Trophoblast cell (in vitro differentiated cells and primary cell): Measurements from ENCODE around the gene PLEKHJ1.
A peak's percentile ranks its signal among the peaks of the same experiment; 100 is the strongest.

Experiments used
- DNase-seq, 2 donors: peaks; one replicate each; pipeline ENCODE4 v3.0.0-alpha.2; 2016
- H2AFZ ChIP-seq: 2 replicates; pipeline ENCODE4 v1.6.1; 2013; ENCODE audit warnings: low read length, moderate library complexity, mild to moderate bottlenecking; ENCODE audit not compliant: insufficient read depth, poor library complexity
- H2AK5ac ChIP-seq: 2 replicates; pipeline ENCODE4 v1.6.1; 2013; ENCODE audit warnings: mild to moderate bottlenecking, low read length
- H2BK120ac ChIP-seq: 2 replicates; pipeline ENCODE4 v1.6.1; 2013; ENCODE audit warnings: low read length, mild to moderate bottlenecking, moderate library complexity; ENCODE audit not compliant: insufficient read depth, poor library complexity
- H2BK12ac ChIP-seq: 2 replicates; pipeline ENCODE4 v1.6.1; 2013; ENCODE audit warnings: mild to moderate bottlenecking, low read length, moderate library complexity
- H2BK5ac ChIP-seq: 2 replicates; pipeline ENCODE4 v1.6.1; 2013; ENCODE audit warnings: low read length, low read depth, moderate library complexity, mild to moderate bottlenecking; ENCODE audit not compliant: poor library complexity
- H3K14ac ChIP-seq: 2 replicates; pipeline ENCODE4 v1.6.1; 2013; ENCODE audit warnings: mild to moderate bottlenecking, low read length
- H3K18ac ChIP-seq: 2 replicates; pipeline ENCODE4 v1.6.1; 2013; ENCODE audit warnings: mild to moderate bottlenecking, low read length
- H3K23ac ChIP-seq: 2 replicates; pipeline ENCODE4 v1.6.1; 2013; ENCODE audit warnings: low read length
- H3K27ac ChIP-seq: 2 replicates; pipeline ENCODE4 v1.5.1; 2013; ENCODE audit warnings: low read depth, mild to moderate bottlenecking, inconsistent platforms, low read length, moderate library complexity
- H3K27me3 ChIP-seq: 2 replicates; pipeline ENCODE4 v1.6.1; 2013; ENCODE audit warnings: inconsistent platforms, mild to moderate bottlenecking, low read length, moderate library complexity; ENCODE audit not compliant: insufficient read depth
- H3K36me3 ChIP-seq, 2 experiments: 1 replicate in 1 of 2; 2 replicates in 1 of 2; pipeline ENCODE4 v1.6.1; 2013; ENCODE audit warnings: low read length in 2 of 2, mild to moderate bottlenecking in 2 of 2, moderate library complexity in 1 of 2; ENCODE audit not compliant: insufficient read depth in 2 of 2, control insufficient read depth in 1 of 2
- H3K4ac ChIP-seq: 2 replicates; pipeline ENCODE4 v1.6.1; 2013; ENCODE audit warnings: low read depth, mild to moderate bottlenecking, low read length, moderate library complexity
- H3K4me1 ChIP-seq, 2 experiments: 1 replicate in 1 of 2; 2 replicates in 1 of 2; pipeline ENCODE4 v1.6.1; 2013; ENCODE audit warnings: low read length in 2 of 2, mild to moderate bottlenecking in 2 of 2, moderate library complexity in 1 of 2; ENCODE audit not compliant: insufficient read depth in 2 of 2, control insufficient read depth in 1 of 2
- H3K4me2 ChIP-seq: 2 replicates; pipeline ENCODE4 v1.6.1; 2013; ENCODE audit warnings: inconsistent platforms, mild to moderate bottlenecking, low read length, moderate library complexity
- H3K4me3 ChIP-seq: 2 replicates; pipeline ENCODE4 v1.5.1; 2013; ENCODE audit warnings: mild to moderate bottlenecking, low read depth, low read length, inconsistent platforms
- H3K79me1 ChIP-seq: one replicate; pipeline ENCODE4 v1.6.1; 2013; ENCODE audit warnings: low read length
- H3K79me2 ChIP-seq: 2 replicates; pipeline ENCODE4 v1.6.1; 2013; ENCODE audit warnings: low read length, mild to moderate bottlenecking; ENCODE audit not compliant: control insufficient read depth, insufficient read depth, poor library complexity
- H3K9ac ChIP-seq: 2 replicates; pipeline ENCODE4 v1.6.1; 2013; ENCODE audit warnings: mild to moderate bottlenecking, low read length
- H3K9me3 ChIP-seq: 2 replicates; pipeline ENCODE4 v1.6.1; 2013; ENCODE audit warnings: low read depth, mild to moderate bottlenecking, control low read depth, inconsistent platforms, low read length; ENCODE audit not compliant: insufficient read depth
- H4K12ac ChIP-seq: 2 replicates; pipeline ENCODE4 v1.6.1; 2013; ENCODE audit warnings: low read depth, mild to moderate bottlenecking, low read length, moderate library complexity
- H4K8ac ChIP-seq: 2 replicates; pipeline ENCODE4 v1.6.1; 2013; ENCODE audit warnings: low read depth, mild to moderate bottlenecking, low read length, moderate library complexity
- H4K91ac ChIP-seq: one replicate; pipeline ENCODE4 v1.6.1; 2013; ENCODE audit warnings: low read depth, mild to moderate bottlenecking, low read length, moderate library complexity
- WGBS: extraction: QIAGEN DNeasy Blood & Tissue Kit; methylation state at CpG from one replicate; pipeline ENCODE4 v1.1.7; 2013; ENCODE audit warnings: missing lambda C conversion rate; ENCODE audit not compliant: insufficient read length, insufficient coverage; ENCODE audit errors: extremely low coverage; 5-methylcytosine and 5-hydroxymethylcytosine counted together

PLEKHJ1 gene

DNA sequence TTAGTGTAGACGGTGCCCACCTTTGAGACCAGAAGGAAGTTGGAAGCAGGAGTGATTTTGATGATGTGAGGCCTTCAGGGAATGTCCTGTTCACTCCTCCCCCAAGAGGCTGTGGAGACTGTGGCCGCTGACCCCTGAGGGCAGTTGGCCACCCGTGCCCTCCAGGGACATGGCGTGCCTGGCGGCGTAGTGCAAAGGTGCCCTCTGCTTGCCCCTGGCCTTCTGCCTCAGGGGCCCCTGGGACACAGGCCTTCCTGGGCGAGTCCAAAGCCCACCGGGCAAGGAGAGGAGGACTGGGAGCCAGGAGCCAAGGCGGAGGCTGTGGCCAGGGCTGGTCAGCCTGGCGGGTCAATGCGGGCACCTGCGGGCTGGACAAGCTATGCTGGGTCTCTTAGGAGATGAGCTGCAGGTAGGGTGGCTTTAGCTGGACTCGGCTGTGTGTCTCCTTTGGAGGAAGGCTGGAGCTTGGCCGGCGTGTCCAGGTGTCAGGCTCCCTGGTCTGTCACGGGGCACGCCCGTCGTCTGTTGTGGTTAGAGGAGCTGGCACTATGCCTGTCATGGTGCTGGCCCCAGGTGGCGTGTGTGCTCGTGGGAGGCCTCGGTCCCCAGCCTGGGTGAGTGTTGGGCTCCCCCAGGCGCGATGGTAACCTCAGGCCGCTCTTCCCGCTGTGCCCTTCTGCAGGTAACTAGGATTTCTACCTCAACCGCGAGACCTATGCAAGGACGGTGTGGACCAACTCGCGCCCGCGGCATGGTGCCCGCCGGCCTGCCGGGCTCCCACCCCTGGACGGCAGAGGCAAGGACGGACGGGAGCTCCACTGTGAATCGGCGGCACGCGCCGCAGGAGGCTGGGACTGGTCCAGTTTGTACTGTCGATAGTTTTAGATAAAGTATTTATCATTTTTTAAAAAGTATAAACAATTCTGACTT is 6.8 kb downstream of the PLEKHJ1 start:
- no peak overlapping the region for H2BK120ac ChIP-seq
- H2AFZ ChIP-seq = no peak overlapping the region
- peaks cover 3% of the 10 kb centered on the region for H3K9me3 ChIP-seq
- H3K14ac ChIP-seq = no peak overlapping the region
- no CpG with 5 or more reads among the region's 45 CpGs for WGBS
- H4K91ac ChIP-seq = no peak overlapping the region
- no peak overlapping the region for H3K4ac ChIP-seq
- H2AK5ac ChIP-seq = no peak overlapping the region
- no peak overlapping the region for H3K23ac ChIP-seq
- DNase-seq = peak in 1 of 2 donors; percentile 42
- no peaks in the 10 kb centered on the region for H3K79me1 ChIP-seq
- no peak overlapping the region for H3K4me3 ChIP-seq
- H3K27me3 ChIP-seq = no peaks in the 10 kb centered on the region
- H3K27ac ChIP-seq = no peak overlapping the region
- no peak overlapping the region for H4K12ac ChIP-seq
- no peak overlapping the region for H3K18ac ChIP-seq
- H3K79me2 ChIP-seq = peaks cover 3% of the 10 kb centered on the region
- no peak overlapping the region for H3K9ac ChIP-seq
- no peak overlapping the region for H3K4me2 ChIP-seq
- H2BK5ac ChIP-seq = no peak overlapping the region
- H3K4me1 ChIP-seq = no peaks in the 10 kb centered on the region
- no peak overlapping the region for H4K8ac ChIP-seq
- H2BK12ac ChIP-seq = no peak overlapping the region
- H3K36me3 ChIP-seq = peaks cover 82 to 88% of the 10 kb centered on the region in 2 experiments

- no peak overlapping the region for H2BK120ac ChIP-seq
- no peak overlapping the region for H3K4me3 ChIP-seq
- no peak overlapping the region for H3K9ac ChIP-seq
- no peak overlapping the region for H4K8ac ChIP-seq
- H2BK5ac ChIP-seq = no peak overlapping the region
- H3K27me3 ChIP-seq = no peaks in the 10 kb centered on the region
- no peak overlapping the region for H3K14ac ChIP-seq
- no CpG with 5 or more reads among the region's 48 CpGs for whole genome bisulfite sequencing
- H3K79me1 ChIP-seq = no peaks in the 10 kb centered on the region
- H4K12ac ChIP-seq = no peak overlapping the region
- H2BK12ac ChIP-seq = no peak overlapping the region
- no peak for DNase-seq
- no peak overlapping the region for H3K4me2 ChIP-seq
- no peak overlapping the region for H2AK5ac ChIP-seq
- H3K9me3 ChIP-seq = peaks cover 5% of the 10 kb centered on the region
- no peak overlapping the region for H3K27ac ChIP-seq
- H4K91ac ChIP-seq = no peak overlapping the region
- no peaks in the 10 kb centered on the region for H3K4me1 ChIP-seq
- no peak overlapping the region for H3K18ac ChIP-seq
- H3K4ac ChIP-seq = no peak overlapping the region
- H2AFZ ChIP-seq = no peak overlapping the region
- peaks cover 82 to 84% of the 10 kb centered on the region in 2 experiments for H3K36me3 ChIP-seq
- H3K79me2 ChIP-seq = no peaks in the 10 kb centered on the region
- no peak overlapping the region for H3K23ac ChIP-seq
These were observed 7.7 kb downstream of the PLEKHJ1 start for GRCh38 chr19:2228157-2229030.

DNA sequence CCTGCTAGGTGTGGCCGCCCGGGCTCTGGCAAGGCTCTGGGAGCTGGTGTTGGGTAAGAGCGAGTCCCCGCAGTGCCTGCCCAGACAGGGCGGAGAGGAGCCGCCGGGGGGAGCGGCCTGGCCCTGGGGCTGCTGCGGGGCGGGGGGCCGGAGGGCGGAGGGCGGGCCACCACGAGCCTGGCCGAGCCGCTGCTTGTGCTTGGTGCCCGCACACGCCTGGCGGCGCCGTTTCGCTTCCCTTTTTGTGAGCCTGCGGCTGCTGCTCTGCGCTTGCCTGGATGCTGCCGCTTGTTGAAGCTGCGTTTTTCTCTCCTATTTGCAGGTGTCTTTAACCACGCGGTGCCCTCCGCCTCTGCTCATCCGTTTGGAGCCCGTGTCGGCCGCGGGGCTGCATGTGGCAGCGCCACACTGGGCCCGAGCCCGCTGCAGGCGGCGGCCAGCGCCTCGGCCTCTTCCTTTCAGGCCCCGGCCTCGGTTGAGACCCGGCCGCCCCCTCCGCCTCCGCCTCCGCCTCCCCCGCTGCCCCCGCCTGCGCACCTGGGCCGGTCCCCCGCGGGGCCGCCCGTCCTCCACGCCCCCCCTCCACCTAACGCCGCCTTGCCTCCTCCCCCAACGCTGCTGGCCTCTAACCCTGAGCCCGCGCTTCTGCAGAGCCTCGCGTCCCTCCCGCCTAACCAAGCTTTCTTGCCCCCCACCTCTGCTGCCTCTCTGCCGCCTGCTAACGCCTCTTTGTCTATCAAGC is 8.5 kb downstream of the PLEKHJ1 start:
- no CpG with 5 or more reads among the region's 67 CpGs for WGBS
- no peak overlapping the region for H3K9ac ChIP-seq

DNA sequence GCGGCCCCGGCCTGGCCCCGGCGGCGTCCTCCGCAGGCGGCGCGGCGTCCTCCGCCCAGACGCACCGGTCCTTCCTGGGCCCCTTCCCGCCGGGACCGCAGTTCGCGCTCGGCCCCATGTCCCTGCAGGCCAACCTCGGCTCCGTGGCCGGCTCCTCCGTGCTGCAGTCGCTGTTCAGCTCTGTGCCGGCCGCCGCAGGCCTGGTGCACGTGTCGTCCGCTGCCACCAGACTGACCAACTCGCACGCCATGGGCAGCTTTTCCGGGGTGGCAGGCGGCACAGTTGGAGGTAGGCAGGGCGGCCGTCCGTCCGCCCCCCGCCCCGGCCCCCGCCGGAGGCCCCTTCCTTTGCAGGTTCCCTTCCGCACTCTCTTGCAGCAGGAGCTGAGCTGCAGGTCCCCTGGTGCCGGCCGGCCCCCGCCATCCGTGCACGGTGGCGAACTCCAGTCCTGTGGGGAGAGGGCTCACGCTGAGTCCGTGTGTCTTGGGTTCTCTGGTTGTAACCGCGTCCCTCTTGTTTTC is 9.2 kb downstream of the PLEKHJ1 start:
- Histone ChIP-seq H2BK120ac (no peak overlapping the region), H3K79me1 (no peaks in the 10 kb centered on the region), H4K91ac (no peak overlapping the region), H3K27ac (no peak overlapping the region), H3K9ac (no peak overlapping the region), H3K4me1 (no peaks in the 10 kb centered on the region), H3K36me3 (peaks cover 77 to 83% of the 10 kb centered on the region in 2 experiments), H3K23ac (no peak overlapping the region), H2AK5ac (no peak overlapping the region), H3K14ac (no peak overlapping the region), H3K18ac (no peak overlapping the region), H4K12ac (no peak overlapping the region), H3K27me3 (no peaks in the 10 kb centered on the region), H2BK5ac (no peak overlapping the region), H4K8ac (no peak overlapping the region), H3K79me2 (no peaks in the 10 kb centered on the region), H3K4me2 (no peak overlapping the region), H3K9me3 (peaks cover 5% of the 10 kb centered on the region), H3K4me3 (no peak overlapping the region), H2BK12ac (no peak overlapping the region), H2AFZ (no peak overlapping the region), H3K4ac (no peak overlapping the region)
- no peak for DNase-seq
- no CpG with 5 or more reads among the region's 53 CpGs for WGBS

More for the DNA sequence above, 8.5 kb downstream of the PLEKHJ1 start:
- DNase-seq = no peak
- Histone ChIP-seq H4K91ac (no peak overlapping the region), H2BK12ac (no peak overlapping the region), H3K4me3 (no peak overlapping the region), H2AFZ (no peak overlapping the region), H4K12ac (no peak overlapping the region), H3K9me3 (peaks cover 5% of the 10 kb centered on the region), H3K14ac (no peak overlapping the region), H3K27ac (no peak overlapping the region), H3K79me2 (no peaks in the 10 kb centered on the region), H2BK120ac (no peak overlapping the region), H3K79me1 (no peaks in the 10 kb centered on the region), H3K27me3 (no peaks in the 10 kb centered on the region), H3K4me1 (no peaks in the 10 kb centered on the region), H3K23ac (no peak overlapping the region), H3K4ac (no peak overlapping the region), H2BK5ac (no peak overlapping the region), H2AK5ac (no peak overlapping the region), H3K36me3 (peaks cover 76 to 82% of the 10 kb centered on the region in 2 experiments), H3K4me2 (no peak overlapping the region), H4K8ac (no peak overlapping the region), H3K18ac (no peak overlapping the region)
